Caco-2 (cell line): Measurements from ENCODE around the gene LSM14B. TPM values are rescaled to one million over a fixed set of nuclear protein-coding genes. Genes with fewer than 3 reads are reported as not detected.

ENCODE experiments used
- BruUV-seq: library from RNA; stranded (reverse); fragments of 400-500 nt; replicated peaks from 2 replicates; lab custom pipeline; 2021; lab: Mats Ljungman, UMichigan
- CTCF ChIA-PET: fragments of 300-600 bp; sonication (Branson Sonifier 250); formaldehyde crosslinking; loops from one replicate; lab custom pipeline; 2022; ENCODE audit warnings: antibody characterized with exemption; lab: Charles Lee
- POLR2A ChIA-PET: fragments of 300-600 bp; sonication (Branson Sonifier 250); formaldehyde crosslinking; loops from one replicate; lab custom pipeline; 2022; ENCODE audit warnings: antibody characterized with exemption; lab: Charles Lee
- DNase-seq, 2 experiments: peaks; one replicate each; pipeline versions ENCODE4 v3.0.0 to v3.0.0-alpha.2; 2020 to 2022
- H3K27me3 ChIP-seq: replicated peaks from 2 replicates; pipeline ENCODE4 v1.6.0; 2011; ENCODE audit warnings: low read length; ENCODE audit not compliant: control insufficient read depth, insufficient read depth
- H3K36me3 ChIP-seq: 2 replicates; pipeline ENCODE4 v1.5.1; 2011; ENCODE audit warnings: low read length; ENCODE audit not compliant: control insufficient read depth, insufficient read depth
- H3K4me1 ChIP-seq: fragments of 250-450 bp; sonication (Bioruptor Pico); 2 replicates; pipeline ENCODE4 v1.5.1; 2020; ENCODE audit warnings: mild to moderate bottlenecking
- H3K4me3 ChIP-seq: 2 replicates; pipeline ENCODE4 v1.5.1; 2011; ENCODE audit warnings: low read depth, mild to moderate bottlenecking, control low read depth, low read length
- H3K9me3 ChIP-seq: fragments of 250-450 bp; sonication (Bioruptor Pico); 2 replicates; pipeline ENCODE4 v1.5.1; 2020; ENCODE audit warnings: mild to moderate bottlenecking, moderate library complexity
- H3K27ac Mint-ChIP-seq: one replicate; pipeline ENCODE4 v1.8.0; 2022; ENCODE audit warnings: mixed read lengths; ENCODE audit not compliant: unreplicated experiment
- H3K27me3 Mint-ChIP-seq: one replicate; pipeline ENCODE4 v1.8.0; 2022; ENCODE audit warnings: mixed read lengths; ENCODE audit not compliant: insufficient read depth, unreplicated experiment
- H3K36me3 Mint-ChIP-seq: one replicate; pipeline ENCODE4 v1.8.0; 2022; ENCODE audit warnings: mild to moderate bottlenecking, mixed read lengths; ENCODE audit not compliant: insufficient read depth, unreplicated experiment
- H3K4me1 Mint-ChIP-seq: one replicate; pipeline ENCODE4 v1.8.0; 2022; ENCODE audit warnings: low read depth, mixed read lengths; ENCODE audit not compliant: unreplicated experiment
- H3K4me3 Mint-ChIP-seq: one replicate; pipeline ENCODE4 v1.8.0; 2022; ENCODE audit warnings: mild to moderate bottlenecking, moderate library complexity, mixed read lengths; ENCODE audit not compliant: unreplicated experiment
- H3K9me3 Mint-ChIP-seq: one replicate; pipeline ENCODE4 v1.8.0; 2022; ENCODE audit warnings: mixed read lengths; ENCODE audit not compliant: unreplicated experiment
- intact Hi-C: fragments of 100-400 bp; cut with micrococcal nuclease; formaldehyde crosslinking; loops from one replicate; pipeline ENCODE4 v1.10.0; 2022; ENCODE audit not compliant: unreplicated experiment
- total RNA-seq: library from RNA; stranded (reverse); gene quantifications from 2 replicates; pipeline ENCODE4 v1.2.3, GENCODE V29; 2022
- TF ChIP-seq, protein P1 (sequence below), 2 experiments: fragments of 200-600 bp in 1 of 2; IDR thresholded peaks; 1 replicate in 1 of 2; 2 replicates in 1 of 2; pipeline versions ENCODE4 v1.5.1 to v1.8.0; 2011 to 2022; ENCODE audit warnings: antibody characterized with exemption in 1 of 2, control low read depth in 1 of 2, inconsistent platforms in 1 of 2, low read depth in 1 of 2, low read length in 1 of 2, mild to moderate bottlenecking in 1 of 2, moderate library complexity in 1 of 2; ENCODE audit not compliant: insufficient read depth in 1 of 2, severe bottlenecking in 1 of 2, unreplicated experiment in 1 of 2

Gene LSM14B
- total RNA-seq, 1 experiment from 2014 or later = 154 TPM

DNA sequence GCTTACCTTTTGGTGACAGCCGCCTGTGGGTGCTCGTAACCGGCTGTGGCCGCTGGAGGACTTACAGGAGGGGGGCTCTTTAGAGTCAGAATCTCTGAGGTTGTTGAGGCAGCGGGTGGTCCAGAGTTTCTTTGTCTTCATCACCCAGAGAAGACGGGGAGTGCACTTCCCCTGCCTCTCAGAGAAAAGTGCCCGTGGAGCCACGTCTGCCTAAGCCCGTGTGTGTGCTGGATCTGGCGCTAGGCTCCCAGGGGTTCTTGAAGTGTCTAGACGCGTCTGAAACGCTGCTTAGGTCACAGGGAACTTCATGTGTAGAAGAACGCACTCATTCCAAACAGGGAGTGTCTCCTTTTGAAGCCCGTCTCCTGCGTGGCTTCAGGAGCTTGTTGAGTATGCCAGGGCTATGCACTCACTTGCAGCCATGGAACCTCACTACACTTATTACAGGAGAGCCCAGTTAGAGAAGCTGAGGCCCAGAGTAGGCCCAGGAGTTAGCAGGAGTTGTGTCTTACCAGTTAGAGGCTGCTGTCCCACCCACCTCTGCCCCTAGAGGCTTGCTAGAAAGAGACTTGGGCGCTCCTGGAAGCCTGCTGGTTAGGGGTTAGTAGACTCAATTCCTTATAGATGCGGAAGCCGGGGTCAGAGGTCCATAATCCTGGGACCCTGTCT is 1.3 kb downstream of the LSM14B start:
- Histone ChIP-seq H3K9me3 (no peaks in the 10 kb centered on the region), H3K36me3 (peaks cover 28% of the 10 kb centered on the region), H3K4me1 (peaks cover 19% of the 10 kb centered on the region), H3K4me3 (peak overlapping the region; percentile 96), H3K27me3 (no peaks in the 10 kb centered on the region)
- BruUV-seq = TSS peak; percentile 27
- ChIA-PET CTCF (interaction anchor here (1.1 to 2.6 kb wide), 3 partner anchors 57 to 113 kb away, joined by 3 to 26 read pairs (median 6); no protein-coding TSS in a partner anchor), POLR2A (no interaction called here)
- peaks cover 28% of the 10 kb centered on the region for H3K4me1 Mint-ChIP-seq
- intact Hi-C loops = loop anchor here (2.0 to 5.0 kb wide), 2 partner anchors 13 to 111 kb away; no protein-coding TSS in a partner anchor
- H3K27me3 Mint-ChIP-seq = peaks cover 4% of the 10 kb centered on the region
- peak overlapping the region; percentile 65 for H3K27ac Mint-ChIP-seq
- DNase-seq = no peak
- H3K4me3 Mint-ChIP-seq = peak overlapping the region; percentile 76
- no peaks in the 10 kb centered on the region for H3K9me3 Mint-ChIP-seq
- H3K36me3 Mint-ChIP-seq = peaks cover 52% of the 10 kb centered on the region
- TF ChIP-seq, protein P1, sequence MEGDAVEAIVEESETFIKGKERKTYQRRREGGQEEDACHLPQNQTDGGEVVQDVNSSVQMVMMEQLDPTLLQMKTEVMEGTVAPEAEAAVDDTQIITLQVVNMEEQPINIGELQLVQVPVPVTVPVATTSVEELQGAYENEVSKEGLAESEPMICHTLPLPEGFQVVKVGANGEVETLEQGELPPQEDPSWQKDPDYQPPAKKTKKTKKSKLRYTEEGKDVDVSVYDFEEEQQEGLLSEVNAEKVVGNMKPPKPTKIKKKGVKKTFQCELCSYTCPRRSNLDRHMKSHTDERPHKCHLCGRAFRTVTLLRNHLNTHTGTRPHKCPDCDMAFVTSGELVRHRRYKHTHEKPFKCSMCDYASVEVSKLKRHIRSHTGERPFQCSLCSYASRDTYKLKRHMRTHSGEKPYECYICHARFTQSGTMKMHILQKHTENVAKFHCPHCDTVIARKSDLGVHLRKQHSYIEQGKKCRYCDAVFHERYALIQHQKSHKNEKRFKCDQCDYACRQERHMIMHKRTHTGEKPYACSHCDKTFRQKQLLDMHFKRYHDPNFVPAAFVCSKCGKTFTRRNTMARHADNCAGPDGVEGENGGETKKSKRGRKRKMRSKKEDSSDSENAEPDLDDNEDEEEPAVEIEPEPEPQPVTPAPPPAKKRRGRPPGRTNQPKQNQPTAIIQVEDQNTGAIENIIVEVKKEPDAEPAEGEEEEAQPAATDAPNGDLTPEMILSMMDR (IDR thresholded peaks at IDR 0.05; ENCODE audit: insufficient read depth in 1 of 2, low read depth in 1 of 2, low read length in 1 of 2, severe bottlenecking in 1 of 2, unreplicated experiment in 1 of 2) = peak in 1 of 2 experiments; percentile 27

GRCh38 chr20:62126141-62126540 is 3.9 kb downstream of the LSM14B start:
- Mint-ChIP-seq H3K36me3 (peaks cover 73% of the 10 kb centered on the region), H3K4me3 (no peak overlapping the region), H3K4me1 (peaks cover 15% of the 10 kb centered on the region), H3K9me3 (no peaks in the 10 kb centered on the region), H3K27ac (no peak overlapping the region), H3K27me3 (no peaks in the 10 kb centered on the region)
- TF ChIP-seq, protein P1 (IDR thresholded peaks at IDR 0.05; ENCODE audit: insufficient read depth in 1 of 2, low read depth in 1 of 2, low read length in 1 of 2, severe bottlenecking in 1 of 2, unreplicated experiment in 1 of 2) = no peak
- ChIA-PET POLR2A (interaction anchor here (0.8 kb wide), 1 partner anchor 92 kb away, joined by 3 read pairs; no protein-coding TSS in a partner anchor), CTCF (no interaction called here)
- H3K4me1 ChIP-seq = peaks cover 11% of the 10 kb centered on the region
- BruUV-seq = no TSS peak
- no peak for DNase-seq
- intact Hi-C loops = no loop called here
- no peaks in the 10 kb centered on the region for H3K27me3 ChIP-seq
- peaks cover 34% of the 10 kb centered on the region for H3K36me3 ChIP-seq
- H3K9me3 ChIP-seq = no peaks in the 10 kb centered on the region
- no peak overlapping the region for H3K4me3 ChIP-seq

DNA sequence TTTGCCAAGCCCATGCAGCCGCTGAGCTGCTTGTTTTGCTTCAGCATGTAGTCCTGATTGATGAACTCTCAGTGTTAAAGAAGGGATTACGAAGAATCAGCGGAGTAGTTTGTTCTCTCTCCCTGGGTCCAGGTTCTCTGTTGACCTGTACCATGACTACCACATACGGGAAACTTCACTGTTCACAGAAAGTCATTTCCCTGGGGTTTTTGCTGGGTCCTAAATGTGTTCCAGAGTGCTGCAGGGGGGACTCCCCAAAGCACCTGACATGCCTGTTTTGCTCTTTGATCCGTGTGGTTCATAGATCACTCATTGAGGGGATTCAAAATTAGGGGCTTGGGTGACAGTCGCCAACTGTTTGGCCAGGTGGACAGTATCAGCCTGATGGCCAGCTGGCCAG is 5.5 kb downstream of the LSM14B start:
- peaks cover 86% of the 10 kb centered on the region for H3K36me3 Mint-ChIP-seq
- no TSS peak for BruUV-seq
- TF ChIP-seq, protein P1 (IDR thresholded peaks at IDR 0.05; ENCODE audit: insufficient read depth in 1 of 2, low read depth in 1 of 2, low read length in 1 of 2, severe bottlenecking in 1 of 2, unreplicated experiment in 1 of 2) = no peak

More for the DNA sequence above, 5.5 kb downstream of the LSM14B start:
- H3K27ac Mint-ChIP-seq = no peak overlapping the region
- H3K27me3 ChIP-seq = no peaks in the 10 kb centered on the region
- no peaks in the 10 kb centered on the region for H3K9me3 Mint-ChIP-seq
- peaks cover 14% of the 10 kb centered on the region for H3K4me1 Mint-ChIP-seq
- H3K4me1 ChIP-seq = peaks cover 11% of the 10 kb centered on the region
- POLR2A ChIA-PET = no interaction called here
- H3K9me3 ChIP-seq = no peaks in the 10 kb centered on the region
- H3K36me3 ChIP-seq = peaks cover 40% of the 10 kb centered on the region
- no peak for DNase-seq
- no peak overlapping the region for H3K4me3 ChIP-seq
- intact Hi-C loops = no loop called here
- H3K4me3 Mint-ChIP-seq = no peak overlapping the region
- CTCF ChIA-PET = no interaction called here
- no peaks in the 10 kb centered on the region for H3K27me3 Mint-ChIP-seq
